GM21737 (cell line): ENCODE data around the gene FLNB.

Experiments
- ATAC-seq: cut with Tn5 transposase; IDR thresholded peaks from one replicate; pipeline ENCODE4 v1.9.1; 2021; ENCODE audit warnings: mild to moderate bottlenecking, moderate library complexity; ENCODE audit not compliant: unreplicated experiment

The FLNB gene

DNA sequence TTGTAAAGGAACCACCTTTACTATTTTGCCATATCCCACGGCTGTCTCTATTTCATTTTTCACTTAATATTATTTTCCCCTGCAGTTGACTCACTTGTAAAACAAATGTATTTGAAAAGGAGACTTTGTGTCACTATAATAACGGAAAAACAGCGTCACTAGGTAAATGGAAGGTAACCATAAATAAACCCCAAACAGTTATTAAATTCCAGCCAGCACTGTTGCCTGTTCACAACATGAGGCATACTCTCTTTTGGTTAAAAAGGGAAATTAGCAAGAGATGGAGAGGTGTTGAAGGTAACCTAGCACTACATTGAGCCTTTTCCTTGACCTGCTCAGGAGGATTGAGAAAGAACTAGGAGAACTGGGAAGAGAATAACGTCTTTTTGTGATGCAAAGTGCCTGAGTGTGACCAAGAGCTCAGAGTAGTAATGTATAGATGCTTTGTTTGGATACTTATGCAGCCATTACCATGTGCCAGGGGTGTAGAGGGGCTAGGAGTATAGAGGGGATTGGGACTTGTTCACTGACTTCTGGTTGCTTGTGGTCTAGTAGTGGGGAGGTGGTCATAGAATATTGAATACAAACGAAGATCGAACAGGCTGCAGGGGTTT is 19.6 kb downstream of the FLNB start:
- ATAC-seq = no peak

DNA sequence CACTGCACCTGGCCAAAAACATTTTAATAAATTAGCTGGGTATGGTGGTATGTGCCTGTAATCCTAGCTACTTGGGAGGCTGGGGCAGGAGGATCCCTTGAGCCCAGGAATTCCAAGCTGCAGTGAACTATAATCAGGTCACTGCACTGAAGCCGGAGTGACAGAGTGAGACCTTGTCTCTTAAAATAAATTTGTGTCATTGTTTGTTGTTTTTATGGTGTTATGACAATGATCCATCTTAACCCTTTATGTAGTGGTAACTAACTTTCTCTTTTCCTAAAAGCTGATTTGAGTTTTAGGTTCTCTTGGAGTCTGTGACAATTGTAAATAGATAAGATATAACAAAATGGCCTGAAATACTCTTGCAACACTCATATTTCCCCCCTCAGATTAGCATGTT is 20.7 kb downstream of the FLNB start:
- ATAC-seq = no peak

DNA sequence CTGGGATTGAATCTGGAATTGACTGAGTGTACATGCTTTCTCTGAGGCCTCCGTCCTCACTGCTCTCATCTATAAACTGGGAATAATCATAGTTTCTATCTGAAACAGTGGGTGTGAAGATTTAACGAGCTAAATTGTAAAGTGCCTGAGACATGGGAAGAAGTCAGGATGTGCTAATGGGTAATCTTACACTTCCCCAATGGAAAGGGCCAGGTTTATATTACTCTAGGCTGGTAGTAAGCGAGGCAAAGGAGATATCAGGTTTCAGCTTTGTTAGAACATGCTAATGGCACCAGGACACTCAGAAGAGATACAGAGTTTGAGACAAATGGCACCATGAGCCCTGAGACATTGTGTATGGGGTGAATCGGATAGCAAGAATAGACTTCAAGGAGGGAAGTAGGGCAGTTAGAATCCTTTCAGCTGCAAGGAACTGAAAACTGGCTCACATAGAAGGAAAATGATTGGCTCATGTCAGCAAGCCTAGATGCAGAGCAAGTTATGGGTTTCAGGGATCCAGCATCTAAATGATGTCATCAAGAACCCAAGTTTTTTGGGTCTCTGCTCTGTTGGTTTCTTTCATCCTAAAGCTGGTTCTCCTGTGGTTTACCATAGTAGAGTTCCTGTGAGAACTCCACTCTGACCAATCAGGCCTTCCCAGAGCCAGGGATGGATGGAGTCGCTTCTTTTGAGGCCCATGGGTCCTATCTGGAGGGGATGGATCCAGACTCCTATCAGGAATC is 21.8 kb downstream of the FLNB start:
- ATAC-seq = no peak

DNA sequence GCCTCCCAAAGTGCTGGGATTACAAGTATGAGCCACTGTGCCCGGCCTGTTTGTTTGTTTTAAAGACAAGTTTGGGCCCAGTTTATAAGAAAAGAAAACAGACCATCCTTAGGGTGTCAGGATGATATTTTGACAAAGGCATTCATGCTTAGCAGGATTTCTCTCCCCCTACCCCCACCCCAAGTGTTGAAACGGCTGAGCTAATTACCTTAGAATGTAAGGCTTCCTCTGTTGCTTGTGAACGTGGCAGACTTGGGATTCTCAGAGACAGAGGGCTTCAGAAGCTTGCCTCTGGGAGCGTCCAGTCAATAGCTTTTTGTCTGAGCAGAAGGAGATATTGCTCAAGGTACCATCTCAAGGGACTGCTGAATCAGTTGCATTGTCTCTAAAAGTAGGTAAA is 24.0 kb downstream of the FLNB start:
- no peak for ATAC-seq

- ATAC-seq = peak; percentile 92
These were observed 26.7 kb downstream of the FLNB start for GRCh38 chr3:58034738-58035523.

GRCh38 chr3:58035524-58036255 is 27.5 kb downstream of the FLNB start:
- no peak for ATAC-seq

DNA sequence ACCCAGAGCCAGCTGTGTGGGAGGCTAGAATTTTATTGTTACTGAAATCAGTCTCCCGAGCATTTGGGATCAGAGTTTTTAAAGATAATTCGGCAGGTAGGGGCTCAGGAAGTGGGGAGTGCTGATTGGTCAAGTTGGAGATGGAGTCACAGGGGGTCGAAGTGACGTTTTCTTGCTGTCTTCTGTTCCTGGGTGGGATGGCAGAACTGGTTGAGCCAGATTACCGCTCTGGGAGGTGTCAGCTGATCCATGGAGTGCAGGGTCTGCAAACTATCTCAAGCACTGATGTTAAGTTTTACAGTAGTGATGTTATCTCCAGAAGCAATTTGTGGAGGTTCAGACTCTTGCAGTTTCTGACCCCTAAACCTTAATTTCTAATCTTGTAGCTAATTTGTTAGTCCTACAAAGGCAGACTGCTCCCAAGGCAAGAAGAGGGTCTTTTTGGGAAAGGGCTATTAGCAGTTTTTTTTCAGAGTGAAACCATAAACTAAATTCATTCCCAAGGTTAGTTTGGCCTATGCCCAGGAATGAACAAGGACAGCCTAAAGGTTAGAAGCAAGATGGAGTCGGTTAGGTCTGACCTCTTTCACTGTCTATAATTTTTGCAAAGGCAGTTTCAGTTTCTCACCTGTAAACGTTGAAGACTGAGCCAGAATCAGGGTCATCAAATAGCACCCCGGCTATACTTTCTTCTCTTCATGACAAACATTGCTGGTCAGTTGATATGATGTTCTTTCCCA is 28.2 kb downstream of the FLNB start:
- no peak for ATAC-seq

DNA sequence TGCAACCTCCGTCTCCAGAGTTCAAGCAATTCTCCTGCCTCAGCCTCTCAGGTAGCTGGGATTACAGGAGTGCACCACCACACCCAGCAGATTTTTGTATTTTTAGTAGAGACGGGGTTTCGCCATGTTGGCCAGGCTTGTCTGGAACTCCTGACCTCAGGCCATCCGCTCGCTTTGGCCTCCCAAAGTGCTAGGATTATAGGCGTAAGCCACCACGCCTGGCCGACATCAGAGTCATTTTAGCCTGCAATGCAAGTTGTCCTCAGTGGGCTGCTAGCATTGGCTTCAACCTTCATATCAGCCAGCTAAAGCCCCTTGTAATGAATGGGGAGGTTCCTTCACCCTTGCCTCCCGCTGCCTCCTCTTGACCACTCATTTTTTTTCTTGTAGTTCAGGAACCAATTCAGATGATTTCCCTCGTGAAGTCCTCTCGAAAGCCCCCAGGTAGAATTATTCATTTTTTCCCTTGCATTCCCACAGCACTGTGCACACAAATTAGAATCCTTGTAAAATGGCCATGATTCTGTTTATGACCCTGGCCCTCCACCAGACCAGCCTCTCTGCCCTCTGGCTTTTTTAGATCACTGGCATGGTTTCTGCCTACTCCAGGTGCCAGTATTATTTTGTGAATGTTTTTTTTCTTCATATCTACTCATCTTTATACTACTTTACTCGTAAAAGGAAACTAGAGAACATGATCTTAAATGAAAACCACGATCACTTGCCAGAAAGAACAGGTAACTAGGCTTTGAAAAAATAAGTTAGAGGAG is 29.1 kb downstream of the FLNB start:
- ATAC-seq = no peak

GRCh38 chr3:58038675-58039292 is 30.6 kb downstream of the FLNB start:
- ATAC-seq = no peak

DNA sequence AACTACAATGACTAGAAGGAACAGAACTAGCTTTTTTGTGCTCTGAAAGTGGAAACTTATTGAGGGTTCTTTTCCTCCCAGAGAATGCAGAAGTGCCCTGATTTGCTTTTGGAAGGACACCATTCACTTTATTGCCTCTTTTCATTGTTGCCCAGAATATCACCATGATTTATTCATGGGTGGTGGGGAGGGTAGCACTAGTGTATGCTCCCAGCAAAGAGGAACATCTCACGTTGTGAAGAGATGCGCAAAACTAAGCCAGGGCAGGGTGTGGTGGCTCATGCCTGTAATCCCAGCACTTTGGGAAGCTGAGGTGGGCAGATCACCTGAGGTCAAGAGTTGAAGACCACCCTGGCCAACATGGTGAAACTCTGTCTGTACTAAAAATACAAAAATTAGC is 31.4 kb downstream of the FLNB start:
- ATAC-seq = no peak

DNA sequence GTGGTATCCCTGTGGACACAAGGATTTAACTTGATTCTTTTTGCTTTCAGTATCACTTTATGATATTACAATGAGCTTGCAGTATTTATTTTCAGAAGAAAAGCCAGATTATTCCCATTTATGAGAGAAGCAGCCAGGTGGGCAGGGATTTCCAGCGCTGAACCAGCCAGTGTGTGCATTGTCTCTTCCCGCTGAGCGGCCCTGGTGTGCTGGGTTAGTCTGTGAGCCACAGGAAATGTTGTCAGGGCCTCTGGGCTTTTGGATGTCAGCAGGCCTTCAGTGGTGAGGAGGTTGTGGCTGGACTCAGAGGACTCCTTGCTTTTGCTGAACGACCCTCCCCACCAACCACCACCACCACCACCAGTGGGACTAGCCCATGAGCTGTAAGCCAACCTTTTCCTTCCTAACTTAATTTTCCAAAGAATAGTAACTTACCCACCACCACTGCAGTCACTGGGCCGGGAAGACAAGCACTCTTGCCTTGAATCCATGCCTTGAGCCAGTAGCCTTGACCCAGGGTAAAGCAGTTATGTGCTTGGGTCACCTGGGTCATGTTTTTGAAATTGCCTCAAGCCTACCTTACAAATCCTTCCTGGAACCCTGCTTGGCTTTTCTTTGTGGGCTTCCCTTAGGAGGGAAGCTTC is 33.1 kb downstream of the FLNB start:
- ATAC-seq = no peak

DNA sequence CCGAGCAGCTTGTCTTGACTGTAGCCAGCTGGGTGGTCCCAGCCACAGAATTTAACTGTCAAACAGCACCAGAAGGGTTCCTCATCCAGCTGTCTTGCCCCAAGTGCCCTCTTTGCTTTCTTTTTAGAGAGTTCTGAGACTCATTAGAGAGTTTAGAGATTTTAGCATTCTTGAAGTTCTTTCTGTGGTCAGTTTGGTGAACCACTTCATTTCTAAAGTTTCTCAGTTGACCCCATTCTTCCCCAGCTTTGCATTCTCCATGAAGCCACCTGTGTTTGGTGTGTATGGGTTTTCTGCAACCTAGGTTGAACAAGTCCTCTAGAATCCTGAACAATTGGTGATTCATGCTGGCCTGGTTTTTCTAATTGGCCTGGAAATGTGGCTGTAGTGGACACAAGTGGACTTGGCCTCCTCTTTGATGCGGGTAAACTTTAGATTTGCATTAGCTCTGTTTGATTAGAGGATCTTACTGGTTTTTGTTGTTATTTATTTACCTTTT is 33.7 kb downstream of the FLNB start:
- peak; percentile 75 for ATAC-seq

- ATAC-seq = no peak
These were observed 34.9 kb downstream of the FLNB start for GRCh38 chr3:58042947-58043707.

DNA sequence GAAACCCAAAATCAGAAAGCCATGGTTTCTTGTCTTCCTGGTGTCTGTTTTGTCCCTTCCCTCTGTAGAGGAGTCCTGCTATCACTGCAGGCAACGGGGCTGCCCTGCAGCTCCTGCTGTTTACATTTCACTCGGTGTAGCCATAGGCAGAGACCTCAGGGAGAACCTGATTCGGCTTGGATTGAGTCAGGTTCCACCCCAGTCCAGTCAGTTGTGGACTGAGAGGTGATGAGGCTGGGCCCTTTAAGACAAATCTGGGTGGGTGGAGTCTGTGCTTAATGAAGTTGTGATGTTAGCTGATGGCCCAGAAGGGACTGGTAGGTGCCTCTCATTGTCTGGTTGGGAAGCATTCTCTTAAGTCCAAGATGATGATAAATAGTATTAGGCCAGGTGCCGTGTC is 35.7 kb downstream of the FLNB start:
- no peak for ATAC-seq

GRCh38 chr3:58044691-58045483 is 36.7 kb downstream of the FLNB start:
- ATAC-seq = no peak

DNA sequence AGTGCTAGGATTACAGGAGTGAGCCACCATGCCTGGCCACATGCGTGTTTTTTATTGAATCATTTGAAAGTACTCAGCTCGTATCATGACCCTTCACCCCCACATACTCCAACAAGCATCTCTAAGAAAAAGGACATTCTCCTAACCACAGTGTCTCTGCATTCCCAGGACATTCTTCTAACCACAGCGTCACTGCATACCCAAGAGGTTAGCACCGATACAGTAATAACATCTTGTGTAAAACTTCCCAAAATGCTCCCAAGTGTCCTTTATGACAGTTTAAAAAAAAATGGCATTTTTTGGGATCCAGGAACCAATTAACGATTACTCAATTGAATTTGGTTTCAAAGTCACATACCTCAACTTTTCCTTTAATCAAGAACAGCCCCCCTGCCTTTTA is 39.6 kb downstream of the FLNB start:
- no peak for ATAC-seq

- ATAC-seq = no peak
These were observed 40.1 kb downstream of the FLNB start for GRCh38 chr3:58048301-58048700.
